Mononuclear cell (primary cell): ENCODE measurements around the gene DEGS2. TPM values are rescaled to one million over a fixed set of nuclear protein-coding genes. Genes with fewer than 3 reads are reported as not detected.
"Not testable (repeated sequence)": the region's sequence is repeated elsewhere in the genome, so short reads cannot be mapped to it uniquely, and the experiment has no call there.

Experiments
- H3K27me3 ChIP-seq: 2 replicates; pipeline ENCODE4 v1.6.0; 2011; ENCODE audit warnings: low read length, control low read depth; ENCODE audit not compliant: insufficient read depth
- H3K4me1 ChIP-seq: 2 replicates; pipeline ENCODE4 v1.5.1; 2011; ENCODE audit warnings: mild to moderate bottlenecking, low read length, control low read depth; ENCODE audit not compliant: insufficient read depth
- H3K4me3 ChIP-seq: 2 replicates; pipeline ENCODE4 v1.5.1; 2011; ENCODE audit warnings: mild to moderate bottlenecking, low read length, moderate library complexity
- H3K9me3 ChIP-seq: 2 replicates; pipeline ENCODE4 v1.5.1; 2011; ENCODE audit warnings: low read depth, mild to moderate bottlenecking, control low read depth, low read length
- total RNA-seq: library from RNA; depleted of rRNA; stranded (reverse); fragments of >200 nt; gene quantifications from one replicate; pipeline ENCODE4 v1.2.3, GENCODE V29; 2012

Gene DEGS2
- total RNA-seq, 1 donor = 0.21 TPM

GRCh38 chr14:100159865-100160533, 554 bp upstream of the DEGS2 start:
- Histone ChIP-seq H3K9me3 (no peaks in the 10 kb centered on the region), H3K4me1 (peaks cover 12% of the 10 kb centered on the region), H3K4me3 (no peak overlapping the region), H3K27me3 (peaks cover 15% of the 10 kb centered on the region)

- Histone ChIP-seq H3K4me3 (no peak overlapping the region), H3K4me1 (peaks cover 12% of the 10 kb centered on the region), H3K27me3 (peaks cover 15% of the 10 kb centered on the region), H3K9me3 (no peaks in the 10 kb centered on the region)
Observed at GRCh38 chr14:100158566-100159093, 815 bp downstream of the DEGS2 start.

GRCh38 chr14:100157548-100158232, 1.8 kb downstream of the DEGS2 start:
- H3K9me3 ChIP-seq, H3K4me3 ChIP-seq: not testable (repeated sequence)
- Histone ChIP-seq H3K27me3 (peaks cover 15% of the 10 kb centered on the region), H3K4me1 (peaks cover 12% of the 10 kb centered on the region)

- H3K4me1 ChIP-seq = peaks cover 12% of the 10 kb centered on the region
- no peak overlapping the region for H3K4me3 ChIP-seq
- peaks cover 15% of the 10 kb centered on the region for H3K27me3 ChIP-seq
- H3K9me3 ChIP-seq = no peaks in the 10 kb centered on the region
Observed at GRCh38 chr14:100156776-100157175, 2.7 kb downstream of the DEGS2 start.

GRCh38 chr14:100155756-100156616, 3.5 kb downstream of the DEGS2 start:
- H3K27me3 ChIP-seq = peaks cover 15% of the 10 kb centered on the region

DNA sequence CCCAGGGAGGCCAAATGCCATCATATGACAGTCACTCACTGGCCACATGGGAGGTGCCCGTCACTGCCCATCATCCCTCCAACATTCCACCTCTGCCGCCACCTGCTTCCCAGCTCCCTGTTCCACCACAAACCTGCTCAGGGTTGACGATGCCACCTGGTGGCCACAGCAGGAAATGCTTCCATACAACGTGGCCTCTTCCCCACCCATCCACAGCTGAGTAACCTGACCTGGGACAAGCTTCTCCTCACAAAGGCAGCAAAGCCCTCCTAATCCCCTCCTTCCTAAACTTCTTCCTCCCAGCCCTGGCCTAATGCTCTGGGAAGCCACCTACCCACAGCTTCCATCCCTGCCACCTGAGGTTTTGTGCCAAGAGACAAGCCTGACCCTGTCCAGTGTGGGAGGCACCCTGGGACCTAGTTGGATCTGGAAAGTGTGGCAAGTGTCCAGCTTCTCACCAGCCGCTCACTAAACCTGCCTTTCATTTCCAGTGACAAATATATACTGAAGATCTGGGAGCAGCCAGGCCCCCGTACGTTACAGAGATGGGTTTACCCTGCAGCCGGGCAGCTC, 4.3 kb downstream of the DEGS2 start:
- H3K27me3 ChIP-seq = peaks cover 12% of the 10 kb centered on the region
- peaks cover 12% of the 10 kb centered on the region for H3K4me1 ChIP-seq
- H3K4me3 ChIP-seq = no peak overlapping the region
- no peaks in the 10 kb centered on the region for H3K9me3 ChIP-seq

More at GRCh38 chr14:100155756-100156616, 3.5 kb downstream of the DEGS2 start:
- Histone ChIP-seq H3K9me3 (no peaks in the 10 kb centered on the region), H3K4me3 (no peak overlapping the region), H3K4me1 (peaks cover 12% of the 10 kb centered on the region)

DNA sequence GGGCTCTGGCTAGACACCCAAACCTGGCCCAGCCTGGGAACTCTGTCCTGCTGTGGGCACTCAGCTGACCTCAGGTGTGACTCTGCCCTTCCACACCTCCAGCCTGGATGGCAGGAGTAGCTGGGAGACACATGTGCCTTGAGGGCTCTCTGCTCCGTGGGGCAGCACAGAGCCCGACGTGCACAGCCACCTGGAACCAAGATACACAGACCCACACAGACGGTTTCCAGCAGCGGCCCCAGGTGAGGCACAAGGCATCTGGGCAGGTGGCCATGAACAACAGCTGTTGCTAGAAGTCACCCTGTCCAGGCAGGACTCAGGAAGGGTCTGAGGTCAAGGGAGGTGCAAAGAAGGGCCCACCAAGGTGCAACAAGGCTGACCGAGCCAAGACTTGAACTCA, 5.9 kb downstream of the DEGS2 start:
- Histone ChIP-seq H3K27me3 (peaks cover under 1% of the 10 kb centered on the region), H3K4me1 (peaks cover under 1% of the 10 kb centered on the region), H3K9me3 (no peaks in the 10 kb centered on the region), H3K4me3 (no peak overlapping the region)

DNA sequence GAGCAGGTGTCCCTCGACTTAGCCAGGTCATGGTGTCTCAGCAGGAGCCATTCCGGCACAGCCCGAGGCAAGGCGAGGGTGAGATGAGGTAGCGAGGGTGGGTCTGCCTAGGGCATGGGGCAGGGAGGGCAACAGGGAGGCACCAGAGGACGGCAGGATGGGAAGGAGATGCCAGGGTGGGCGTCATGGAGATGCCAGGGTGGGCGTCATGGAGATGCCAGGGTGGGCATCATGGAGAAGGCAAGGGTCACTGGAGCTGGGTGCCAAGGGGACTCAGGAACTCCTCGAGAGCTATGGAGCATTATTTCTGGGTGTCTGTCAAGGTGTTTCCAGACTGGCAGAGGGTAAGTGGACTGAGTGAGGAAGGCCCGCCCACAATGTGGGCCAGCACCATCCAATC, 7.4 kb downstream of the DEGS2 start:
- H3K4me1 ChIP-seq = peaks cover 9% of the 10 kb centered on the region
- no peaks in the 10 kb centered on the region for H3K9me3 ChIP-seq
- H3K4me3 ChIP-seq = no peak overlapping the region
- no peaks in the 10 kb centered on the region for H3K27me3 ChIP-seq

DNA sequence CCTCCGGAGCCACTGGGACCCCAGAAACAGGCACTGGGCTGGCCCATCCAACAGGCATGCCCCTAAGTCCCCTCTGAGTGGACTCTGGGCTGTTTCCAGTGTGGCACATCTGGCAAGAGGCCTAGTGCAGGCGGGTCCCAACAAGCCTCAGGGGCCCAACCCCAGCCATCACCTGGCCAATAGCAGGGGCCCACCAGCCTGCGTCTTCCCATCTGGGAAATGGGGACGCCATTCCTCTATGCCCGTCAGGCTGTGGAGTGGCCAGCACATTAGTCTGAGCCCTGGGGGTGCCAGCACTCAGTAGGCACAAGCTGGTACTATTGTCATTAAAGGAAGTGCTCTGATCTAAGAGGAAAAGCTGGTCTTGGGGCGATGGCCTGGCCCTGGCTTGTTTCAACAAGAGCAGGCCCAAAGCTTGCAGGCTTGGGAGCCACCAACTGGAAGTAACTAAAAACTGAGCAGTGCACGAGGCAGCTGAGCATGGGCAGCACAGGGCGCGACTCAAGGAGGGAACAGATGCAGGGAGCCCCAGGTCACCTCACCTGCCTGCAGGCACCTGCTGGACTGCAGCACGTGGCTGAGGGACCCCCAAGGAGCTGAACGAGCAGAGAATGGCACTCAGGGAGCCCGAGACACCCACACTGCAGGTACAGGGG, 8.4 kb downstream of the DEGS2 start:
- Histone ChIP-seq H3K9me3 (no peaks in the 10 kb centered on the region), H3K4me3 (no peak overlapping the region), H3K27me3 (no peaks in the 10 kb centered on the region), H3K4me1 (peaks cover 18% of the 10 kb centered on the region)

GRCh38 chr14:100149851-100150611, 9.4 kb downstream of the DEGS2 start:
- Histone ChIP-seq H3K4me3 (no peak overlapping the region), H3K27me3 (no peaks in the 10 kb centered on the region), H3K4me1 (peaks cover 18% of the 10 kb centered on the region), H3K9me3 (no peaks in the 10 kb centered on the region)

DNA sequence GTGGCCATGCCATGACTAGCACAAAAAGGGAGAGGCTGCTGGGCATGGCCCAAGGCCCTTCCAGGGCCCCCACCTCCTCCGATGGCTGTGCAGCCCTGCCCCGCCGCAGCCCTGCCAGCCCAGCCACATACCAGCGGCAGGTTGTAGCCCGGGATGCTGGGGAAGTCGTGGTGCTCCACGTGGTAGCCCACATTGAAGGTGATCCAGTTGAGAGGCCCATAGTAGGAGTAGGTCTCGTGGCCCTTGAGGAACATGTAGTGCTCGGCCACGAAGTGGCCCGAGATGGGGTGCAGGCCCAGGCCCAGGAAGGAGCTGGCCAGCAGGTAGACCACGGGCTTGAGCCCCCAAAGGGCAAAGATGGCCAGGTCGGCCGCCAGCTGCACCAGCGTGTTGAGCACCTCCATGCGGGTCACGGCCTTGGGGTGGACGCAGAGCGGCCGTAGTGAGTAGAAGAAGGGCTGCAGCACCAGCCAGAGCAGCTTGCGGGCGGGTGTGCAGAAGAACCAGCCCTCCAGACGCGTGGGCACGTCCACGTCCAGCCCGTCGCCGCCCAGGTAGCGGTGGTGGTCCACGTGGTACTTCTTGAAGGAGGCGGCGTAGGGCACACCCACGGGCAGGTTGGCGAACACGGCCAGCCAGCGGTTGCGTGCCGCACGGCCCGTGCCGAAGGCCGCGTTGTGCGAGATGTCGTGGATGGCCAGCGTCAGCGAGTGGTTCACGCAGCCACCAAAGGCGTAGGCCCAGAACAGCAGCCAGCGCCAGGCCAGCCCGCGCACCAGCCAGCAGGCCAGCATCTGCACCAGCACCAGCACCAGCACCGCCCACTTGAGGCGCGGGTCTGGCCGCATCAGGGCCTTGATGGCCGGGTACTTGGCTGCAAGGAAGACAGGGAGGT, 10.4 kb downstream of the DEGS2 start:
- Histone ChIP-seq H3K27me3 (no peaks in the 10 kb centered on the region), H3K4me1 (peaks cover 18% of the 10 kb centered on the region), H3K9me3 (no peaks in the 10 kb centered on the region), H3K4me3 (no peak overlapping the region)

- Histone ChIP-seq H3K4me3 (no peak overlapping the region), H3K4me1 (peaks cover 18% of the 10 kb centered on the region)
Observed at GRCh38 chr14:100147691-100148464, 11.6 kb downstream of the DEGS2 start.

More at GRCh38 chr14:100147691-100148464, 11.6 kb downstream of the DEGS2 start:
- Histone ChIP-seq H3K27me3 (no peaks in the 10 kb centered on the region), H3K9me3 (no peaks in the 10 kb centered on the region)
